HG02981 (cell line): ENCODE measurements around the gene OR4D2.
A peak's percentile ranks its signal among the peaks of the same experiment; 100 is the strongest.

Experiments
- ATAC-seq: cut with Tn5 transposase; IDR thresholded peaks from one replicate; pipeline ENCODE4 v1.9.1; 2021; ENCODE audit warnings: mild to moderate bottlenecking, moderate library complexity; ENCODE audit not compliant: unreplicated experiment

OR4D2 gene

DNA sequence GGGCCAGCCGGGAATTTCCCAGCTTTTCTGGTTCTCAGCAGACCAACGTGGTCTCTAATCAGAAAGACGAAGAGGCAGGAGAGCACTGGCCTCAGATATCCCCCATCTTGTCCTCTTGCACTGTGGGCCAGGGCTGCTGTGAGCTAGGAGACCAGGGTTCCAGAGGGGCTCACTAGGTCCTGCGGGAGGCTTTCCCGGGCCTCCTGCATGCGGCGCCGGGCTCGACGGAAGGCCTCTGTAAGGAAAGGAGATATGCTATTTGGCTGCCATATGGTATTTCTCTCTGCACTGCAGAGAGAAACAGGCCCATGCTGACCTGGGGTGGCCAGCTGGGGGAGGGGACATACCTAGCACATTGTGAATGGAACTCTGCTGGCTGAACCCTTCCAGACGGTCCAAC is 39.2 kb downstream of the OR4D2 start:
- ATAC-seq, result no peak

DNA sequence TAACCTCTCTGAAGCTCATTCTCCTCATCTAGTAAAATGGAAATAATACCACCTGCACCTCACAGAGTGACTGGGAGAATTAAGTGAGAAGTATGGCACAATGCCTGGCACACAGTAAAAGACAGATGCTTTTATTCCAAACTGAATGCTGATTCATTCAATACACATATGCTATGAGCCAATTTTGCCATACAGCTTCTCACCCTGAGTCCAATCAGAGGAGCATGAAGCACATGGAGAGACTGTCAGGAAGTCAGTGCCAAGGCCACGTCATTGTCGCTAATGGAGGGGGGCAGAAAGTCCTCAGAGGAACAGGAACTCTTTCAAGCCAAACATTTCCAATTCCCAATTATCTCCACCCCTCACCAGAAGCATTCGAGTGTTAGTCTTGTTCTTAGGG is 40.7 kb downstream of the OR4D2 start:
- ATAC-seq, result no peak

DNA sequence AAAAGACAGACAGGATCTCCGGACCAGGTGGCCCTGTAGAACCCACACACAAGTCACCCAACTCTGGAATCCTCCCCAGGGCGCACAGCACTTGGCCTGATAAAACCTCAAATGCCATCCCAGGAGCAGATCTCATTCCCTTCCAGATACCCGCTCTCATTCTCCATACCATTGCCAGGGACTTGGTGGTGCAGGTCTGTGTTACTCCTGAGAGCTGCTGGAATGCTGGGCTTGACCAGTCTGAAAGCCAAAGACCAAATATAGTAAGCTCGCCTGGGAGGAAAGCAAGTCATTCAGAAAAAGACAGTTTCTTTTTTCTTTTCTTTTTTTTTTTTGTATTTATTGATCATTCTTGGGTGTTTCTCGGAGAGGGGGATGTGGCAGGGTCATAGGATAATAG is 41.6 kb downstream of the OR4D2 start:
- no peak for ATAC-seq

DNA sequence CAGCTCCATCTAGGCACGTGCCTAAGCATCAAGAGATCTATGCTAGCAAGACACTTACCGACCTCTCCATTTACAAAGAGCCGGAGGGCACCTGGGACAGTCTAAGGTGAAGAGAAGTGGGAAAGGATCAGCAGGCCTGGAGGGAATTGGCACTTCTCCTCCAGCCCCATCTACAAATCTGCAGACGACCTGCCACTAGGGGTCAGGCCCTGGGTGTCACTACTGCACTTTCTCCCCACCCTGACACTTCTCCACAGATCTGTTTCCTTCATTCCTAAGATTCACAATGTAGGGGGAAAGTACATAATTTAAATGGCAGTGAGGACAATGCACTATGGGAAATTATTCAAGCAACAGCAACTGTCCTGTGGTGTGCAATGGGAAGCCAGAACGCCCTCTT is 44.1 kb downstream of the OR4D2 start:
- ATAC-seq, result no peak

DNA sequence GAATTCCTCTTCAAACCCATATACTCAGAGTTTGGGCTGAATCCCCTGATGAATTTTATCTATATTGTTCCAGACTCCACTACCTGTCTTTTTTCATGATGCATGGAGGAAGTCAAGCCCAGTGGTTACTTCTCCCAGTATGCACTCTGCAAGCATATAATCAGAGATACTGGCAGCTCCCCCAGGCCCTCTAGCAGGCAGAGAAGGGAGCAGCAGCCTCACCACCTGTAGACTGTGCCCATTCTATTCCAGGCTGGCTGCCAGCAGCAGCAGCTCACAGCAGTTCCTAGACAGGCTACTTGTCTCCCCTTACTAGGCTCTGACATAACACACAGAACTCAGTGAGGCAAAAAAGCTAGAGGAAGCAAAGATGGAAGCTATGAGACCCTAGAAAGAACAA is 48.9 kb downstream of the OR4D2 start:
- ATAC-seq, result no peak

GRCh38 chr17:58217766-58218165 is 51.0 kb downstream of the OR4D2 start:
- no peak for ATAC-seq

DNA sequence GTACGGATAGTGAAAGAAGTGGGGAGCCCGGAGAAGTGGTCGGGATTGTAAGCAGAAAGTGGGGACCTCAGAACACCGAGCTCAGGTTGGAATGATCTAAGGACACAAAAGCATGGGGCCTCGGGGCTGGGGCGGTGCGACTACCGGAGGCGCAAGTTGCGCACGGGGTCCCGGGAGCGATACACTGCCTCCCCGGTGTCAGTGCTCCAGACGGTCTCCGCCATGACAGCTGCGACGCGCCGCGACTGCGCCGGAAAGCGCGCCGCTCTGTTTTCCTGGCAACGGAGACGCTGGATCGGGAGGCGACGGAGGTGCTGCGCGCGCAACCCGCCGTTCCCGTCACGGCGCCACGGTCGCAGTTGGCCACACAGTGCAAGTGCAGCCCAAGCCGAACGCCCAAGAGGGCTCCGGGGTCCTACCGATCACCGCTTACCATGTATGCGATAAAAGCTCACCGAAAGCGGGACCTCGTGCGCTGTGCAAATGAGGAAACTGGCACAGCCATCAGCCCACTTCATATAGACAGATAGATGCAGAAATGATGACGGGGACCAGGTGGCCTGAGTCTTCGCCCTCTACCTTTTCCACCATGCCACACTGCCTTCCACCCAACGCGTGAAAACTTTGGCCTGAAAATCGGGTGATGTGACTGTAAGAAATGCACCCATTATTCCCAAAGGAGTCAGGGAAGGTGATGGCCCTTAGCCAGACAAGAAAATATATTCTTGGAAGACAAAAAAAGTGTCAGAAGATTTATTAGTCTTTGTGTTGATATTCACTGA is 52.4 kb downstream of the OR4D2 start, which contains the start of gene MKS1:
Gene MKS1, minus strand, starts transcription at position 249 of the 782 bp plus-strand sequence. Its CDS starts 25 bp downstream, at position 224.
- peak; percentile 94 for ATAC-seq

GRCh38 chr17:58219789-58220183 is 53.0 kb downstream of the OR4D2 start:
- no peak for ATAC-seq
